ENCODE results near the gene RAPGEF2. TPM values are rescaled to one million over a fixed set of nuclear protein-coding genes. Genes with fewer than 3 reads are reported as not detected.

Gene RAPGEF2
- polyA plus RNA-seq, 1 donor (not counting 4 experiments of a cell fraction or from before 2014, with no cell fraction given): 23.8 TPM

GRCh38 chr4:159239629-159240028, 136.8 kb downstream of the RAPGEF2 start:
- no peaks in the 10 kb centered on the region for H3K36me3 ChIP-seq (ENCODE audit: control insufficient read depth in 2 of 2, extremely low read depth in 1 of 2, insufficient read depth in 2 of 2, low read length in 2 of 2)
- DNase-seq (ENCODE audit: low read depth, low spot score) (no peak), FAIRE-seq (no peak)
- no peaks in the 10 kb centered on the region for H3K27me3 ChIP-seq (ENCODE audit: control insufficient read depth, extremely low read depth, insufficient read depth, low read length)
- dilution Hi-C loops (cut with MboI; ENCODE audit: extremely low pct_ligation_motif_present, low sequenced_read_pairs): no loop called here
- H3K79me2 ChIP-seq (ENCODE audit: control insufficient read depth, insufficient read depth, low read length): peaks cover 12% of the 10 kb centered on the region
- no peak overlapping the region for H3K27ac ChIP-seq (ENCODE audit: control insufficient read depth, insufficient read depth, low read length)
- no peaks in the 10 kb centered on the region for H3K9me1 ChIP-seq (ENCODE audit: control insufficient read depth, extremely low read depth, insufficient read depth, low read length)
- no peak overlapping the region for H3K4me2 ChIP-seq (ENCODE audit: control insufficient read depth, extremely low read depth, insufficient read depth, low read depth, low read length)
- peaks cover 8% of the 10 kb centered on the region for H3K4me1 ChIP-seq (ENCODE audit: control insufficient read depth, extremely low read depth, insufficient read depth, low read length)
- no peak for TF ChIP-seq EZH2 (IDR thresholded peaks at IDR 0.05; ENCODE audit: low read length)
- TF ChIP-seq, protein P1, sequence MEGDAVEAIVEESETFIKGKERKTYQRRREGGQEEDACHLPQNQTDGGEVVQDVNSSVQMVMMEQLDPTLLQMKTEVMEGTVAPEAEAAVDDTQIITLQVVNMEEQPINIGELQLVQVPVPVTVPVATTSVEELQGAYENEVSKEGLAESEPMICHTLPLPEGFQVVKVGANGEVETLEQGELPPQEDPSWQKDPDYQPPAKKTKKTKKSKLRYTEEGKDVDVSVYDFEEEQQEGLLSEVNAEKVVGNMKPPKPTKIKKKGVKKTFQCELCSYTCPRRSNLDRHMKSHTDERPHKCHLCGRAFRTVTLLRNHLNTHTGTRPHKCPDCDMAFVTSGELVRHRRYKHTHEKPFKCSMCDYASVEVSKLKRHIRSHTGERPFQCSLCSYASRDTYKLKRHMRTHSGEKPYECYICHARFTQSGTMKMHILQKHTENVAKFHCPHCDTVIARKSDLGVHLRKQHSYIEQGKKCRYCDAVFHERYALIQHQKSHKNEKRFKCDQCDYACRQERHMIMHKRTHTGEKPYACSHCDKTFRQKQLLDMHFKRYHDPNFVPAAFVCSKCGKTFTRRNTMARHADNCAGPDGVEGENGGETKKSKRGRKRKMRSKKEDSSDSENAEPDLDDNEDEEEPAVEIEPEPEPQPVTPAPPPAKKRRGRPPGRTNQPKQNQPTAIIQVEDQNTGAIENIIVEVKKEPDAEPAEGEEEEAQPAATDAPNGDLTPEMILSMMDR (optimal IDR thresholded peaks at IDR 0.05 in 1 of 3, IDR thresholded peaks at IDR 0.05 in 1 of 3, conservative IDR thresholded peaks at IDR 0.05 in 1 of 3; ENCODE audit: extremely low read depth in 1 of 3, insufficient read depth in 2 of 3, low read length in 3 of 3): no peak
- no peak overlapping the region for H2AFZ ChIP-seq (ENCODE audit: control insufficient read depth, low read length)
- H3K9me3 ChIP-seq (ENCODE audit: control insufficient read depth, low read depth, low read length): no peaks in the 10 kb centered on the region
- no peaks in the 10 kb centered on the region for H4K20me1 ChIP-seq (ENCODE audit: control insufficient read depth, extremely low read depth, insufficient read depth, low read length)
- H3K9ac ChIP-seq (ENCODE audit: control insufficient read depth, extremely low read depth, insufficient read depth, low read length): no peak overlapping the region
- no peak overlapping the region for H3K4me3 ChIP-seq (ENCODE audit: control insufficient read depth in 2 of 3, extremely low read depth in 1 of 3, insufficient read depth in 2 of 3, low read depth in 1 of 3, low read length in 3 of 3)

DNA sequence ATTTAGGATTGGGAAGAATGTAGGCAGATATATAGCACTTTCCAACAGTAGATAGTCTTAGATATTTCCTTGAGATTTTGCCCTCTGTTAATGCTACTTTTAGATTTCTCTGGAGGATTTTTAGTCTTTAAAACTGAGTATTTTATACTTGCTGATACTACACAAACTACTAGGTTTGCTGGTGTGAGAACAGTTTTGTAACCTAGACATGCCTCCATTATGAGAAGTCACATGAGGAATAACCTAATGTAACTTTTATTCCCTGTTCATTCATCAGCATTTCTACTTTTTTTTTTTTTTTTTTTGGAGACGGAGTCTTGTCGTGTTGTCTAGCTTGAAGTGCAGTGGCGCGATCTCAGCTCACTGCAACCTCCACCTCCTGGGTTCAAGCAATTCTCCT, 137.2 kb downstream of the RAPGEF2 start:
- dilution Hi-C loops (cut with MboI; ENCODE audit: extremely low pct_ligation_motif_present, low sequenced_read_pairs): no loop called here
- Histone ChIP-seq H3K27me3 (ENCODE audit: control insufficient read depth, extremely low read depth, insufficient read depth, low read length) (no peaks in the 10 kb centered on the region), H3K9me3 (ENCODE audit: control insufficient read depth, low read depth, low read length) (no peaks in the 10 kb centered on the region), H3K9me1 (ENCODE audit: control insufficient read depth, extremely low read depth, insufficient read depth, low read length) (no peaks in the 10 kb centered on the region), H3K4me3 (ENCODE audit: control insufficient read depth in 2 of 3, extremely low read depth in 1 of 3, insufficient read depth in 2 of 3, low read depth in 1 of 3, low read length in 3 of 3) (no peak overlapping the region), H4K20me1 (ENCODE audit: control insufficient read depth, extremely low read depth, insufficient read depth, low read length) (no peaks in the 10 kb centered on the region), H3K4me2 (ENCODE audit: control insufficient read depth, extremely low read depth, insufficient read depth, low read depth, low read length) (no peak overlapping the region), H3K36me3 (ENCODE audit: control insufficient read depth in 2 of 2, extremely low read depth in 1 of 2, insufficient read depth in 2 of 2, low read length in 2 of 2) (no peaks in the 10 kb centered on the region), H3K4me1 (ENCODE audit: control insufficient read depth, extremely low read depth, insufficient read depth, low read length) (peaks cover 8% of the 10 kb centered on the region), H3K27ac (ENCODE audit: control insufficient read depth, insufficient read depth, low read length) (no peak overlapping the region), H2AFZ (ENCODE audit: control insufficient read depth, low read length) (no peak overlapping the region), H3K9ac (ENCODE audit: control insufficient read depth, extremely low read depth, insufficient read depth, low read length) (no peak overlapping the region), H3K79me2 (ENCODE audit: control insufficient read depth, insufficient read depth, low read length) (peaks cover 8% of the 10 kb centered on the region)
- TF ChIP-seq EZH2 (IDR thresholded peaks at IDR 0.05; ENCODE audit: low read length): no peak
- TF ChIP-seq, protein P1 (optimal IDR thresholded peaks at IDR 0.05 in 1 of 3, IDR thresholded peaks at IDR 0.05 in 1 of 3, conservative IDR thresholded peaks at IDR 0.05 in 1 of 3; ENCODE audit: extremely low read depth in 1 of 3, insufficient read depth in 2 of 3, low read length in 3 of 3): no peak
- DNase-seq (ENCODE audit: low read depth, low spot score) (no peak), FAIRE-seq (no peak)

Data from keratinocyte (primary cell).